HUDEP-2 (cell line): ENCODE measurements around the gene JPH3.

Experiments used
- DNase-seq, 76 experiments: peaks; one replicate each; lab custom pipeline; 2025; ENCODE audit not compliant: unreplicated experiment in 76 of 76; lab: John Stamatoyannopoulos, UW

JPH3 gene

DNA sequence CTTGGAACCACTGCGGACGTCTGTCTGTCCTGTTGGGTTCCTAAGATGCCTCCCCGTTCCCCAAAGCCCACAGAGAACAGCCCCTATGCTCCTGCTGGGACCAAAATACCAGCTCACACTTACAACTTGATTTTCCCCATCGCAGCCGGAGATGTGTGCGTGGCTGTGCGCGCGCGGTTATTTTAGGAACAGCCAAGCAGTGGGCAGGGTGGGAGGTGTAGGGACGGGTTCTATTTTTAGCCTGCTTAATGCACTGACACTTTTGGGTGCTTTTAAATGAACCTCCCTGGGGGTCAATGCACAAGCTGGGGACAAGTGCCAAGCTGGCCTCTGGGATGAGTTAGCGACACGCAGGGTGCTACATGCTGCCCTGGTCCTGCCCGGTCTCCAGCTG, 89.4 kb downstream of the JPH3 start:
- no peak for DNase-seq

DNA sequence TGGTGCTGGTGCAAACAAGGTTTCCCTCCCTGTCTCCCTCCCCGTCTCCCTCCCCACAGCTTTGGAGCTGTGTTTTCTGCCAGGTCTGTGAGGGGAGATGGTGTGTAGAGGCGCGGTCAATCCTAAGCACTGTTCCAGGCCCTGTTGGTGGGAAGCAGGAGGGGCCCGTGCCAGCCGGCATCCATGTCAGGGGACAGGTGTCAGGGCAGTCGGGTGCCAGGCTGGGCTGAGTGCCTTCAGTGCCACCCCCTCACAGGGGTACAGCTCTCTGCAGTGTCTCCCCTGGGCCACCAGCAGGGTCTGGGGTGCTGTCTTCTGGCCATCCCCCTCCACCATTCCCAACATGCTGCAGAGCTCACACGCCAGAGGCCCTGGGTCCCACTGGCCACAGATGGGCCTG, 89.9 kb downstream of the JPH3 start:
- DNase-seq: no peak

DNA sequence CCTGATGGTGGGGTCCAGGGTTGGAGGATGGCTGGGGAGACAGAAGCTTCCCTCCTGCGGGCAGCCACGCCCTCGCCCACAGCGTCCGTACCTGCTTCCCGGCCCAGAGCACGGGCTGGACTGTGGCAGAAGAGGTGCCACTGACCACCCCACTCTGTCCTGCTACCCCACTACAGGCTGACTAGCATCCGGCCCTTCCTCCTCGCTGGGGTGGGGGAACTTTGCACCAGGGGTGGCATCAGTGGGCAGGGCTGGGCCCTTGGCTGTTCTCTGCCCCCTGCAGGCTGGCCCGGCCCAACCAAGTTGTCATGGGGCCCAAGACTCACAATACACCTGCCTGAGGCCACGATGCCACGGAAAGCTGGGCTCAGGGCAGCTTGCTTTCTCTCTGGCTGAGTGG, 90.4 kb downstream of the JPH3 start:
- DNase-seq: no peak

DNA sequence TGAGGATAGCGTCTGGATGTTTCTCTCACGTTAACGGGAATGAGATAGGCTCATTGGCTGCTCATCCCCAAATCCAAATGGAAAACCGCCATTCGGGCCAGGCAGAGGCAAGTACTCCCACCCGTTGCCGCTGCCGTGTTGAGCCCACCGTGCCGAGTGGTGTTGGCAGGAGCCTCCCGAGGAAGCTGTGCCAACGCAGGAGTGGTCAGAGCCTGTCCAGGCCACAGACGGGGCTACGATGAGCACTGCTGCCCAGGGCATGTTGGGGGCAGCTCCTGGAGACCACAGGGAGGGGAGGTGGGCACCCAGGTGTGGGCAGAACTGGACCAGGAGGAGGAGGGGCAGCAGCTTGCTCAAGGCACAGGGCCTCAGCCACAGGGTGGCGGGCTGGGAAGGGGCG, 91.5 kb downstream of the JPH3 start:
- no peak for DNase-seq

DNA sequence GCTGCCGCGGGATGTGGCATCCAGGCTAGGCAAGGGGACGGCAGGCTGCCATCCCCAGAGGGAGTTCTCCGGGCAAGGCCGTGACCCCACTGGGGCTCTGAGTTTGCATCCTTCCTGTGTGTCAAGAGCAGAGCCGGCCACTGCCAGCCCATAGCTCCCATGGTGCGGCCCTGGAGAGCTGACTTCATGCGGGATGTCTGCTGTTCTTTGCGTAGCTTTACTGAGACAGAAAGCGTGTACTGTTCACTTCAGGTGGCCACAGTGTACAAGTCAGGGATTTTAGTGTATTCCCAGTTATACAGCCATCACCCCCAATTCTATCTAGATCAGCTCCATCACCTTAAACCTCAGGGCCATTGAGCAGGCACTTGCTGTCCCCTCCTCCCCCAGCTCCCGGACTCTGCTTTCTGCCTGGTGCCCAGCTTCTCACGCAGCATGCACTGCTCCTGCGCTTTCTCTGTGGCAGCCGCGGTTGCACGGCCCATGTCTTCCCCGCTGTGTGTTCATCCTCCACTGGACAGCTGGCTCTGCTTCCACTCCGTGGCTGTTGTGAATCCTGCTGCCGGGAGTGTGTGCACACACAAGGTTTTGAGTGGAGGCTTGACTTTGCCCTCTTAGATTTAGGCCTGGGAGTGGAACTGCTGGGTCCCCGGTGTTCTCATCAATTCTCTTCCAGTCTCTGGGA, 92.3 kb downstream of the JPH3 start:
- DNase-seq: no peak

DNA sequence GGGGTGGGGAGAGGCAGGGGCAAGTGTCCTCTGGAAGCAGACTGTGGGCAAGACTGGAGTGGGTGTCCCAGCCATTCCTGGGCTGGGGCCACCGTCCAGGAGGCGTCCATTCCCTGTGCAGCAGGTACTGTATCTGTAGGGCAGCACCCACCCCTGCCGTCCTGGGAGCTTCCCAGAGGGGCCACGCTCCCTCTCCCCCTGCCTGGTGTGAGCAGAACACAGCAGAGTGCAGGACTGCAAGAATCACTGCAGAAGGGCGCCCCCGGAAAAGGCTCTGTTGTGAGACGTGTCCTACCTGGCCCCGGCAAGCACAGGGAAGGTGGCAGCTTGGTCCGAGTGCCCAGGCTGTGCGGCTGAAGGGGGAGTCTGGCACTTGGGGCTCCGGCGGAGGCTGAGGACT, 93.2 kb downstream of the JPH3 start:
- DNase-seq: no peak

DNA sequence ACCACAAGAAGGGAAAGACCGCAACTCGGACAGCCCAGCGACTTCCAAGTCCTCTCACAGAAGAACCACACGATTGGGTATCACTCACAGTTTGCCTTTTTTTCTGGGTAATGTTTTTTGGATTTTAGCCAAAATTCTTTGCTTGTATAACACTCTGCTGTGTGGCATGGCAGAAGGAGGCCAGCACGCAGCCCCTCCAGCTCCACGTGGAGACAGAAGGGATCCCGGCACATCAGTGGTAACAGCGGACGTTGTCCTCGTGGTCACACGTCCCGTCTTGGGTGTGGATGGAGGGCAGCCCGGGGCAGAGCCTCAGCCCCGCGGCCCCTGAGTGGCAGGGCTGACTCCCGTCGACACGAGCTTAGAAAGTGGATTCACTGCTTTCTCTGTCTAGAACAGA, 94.4 kb downstream of the JPH3 start:
- DNase-seq: no peak

DNA sequence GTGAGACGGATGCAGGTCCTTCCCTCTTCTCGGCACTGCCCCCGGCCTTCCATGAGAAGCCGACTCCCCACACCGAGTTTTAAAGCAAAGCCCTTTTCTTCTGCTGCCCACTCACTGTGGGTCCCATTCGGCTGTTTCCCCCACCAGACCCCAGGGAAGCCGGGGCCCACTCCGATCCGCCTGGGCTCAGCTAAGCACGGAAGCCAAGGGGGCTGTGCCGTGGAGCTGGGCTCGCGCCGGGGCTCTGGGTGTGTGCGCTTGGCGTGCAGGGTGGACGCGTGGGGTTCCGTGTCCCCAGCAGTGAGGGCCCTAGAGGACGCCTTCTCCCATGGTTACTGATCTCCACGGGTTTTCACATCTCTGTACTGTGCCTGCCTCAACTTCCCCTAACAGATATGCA, 94.9 kb downstream of the JPH3 start:
- DNase-seq: no peak

DNA sequence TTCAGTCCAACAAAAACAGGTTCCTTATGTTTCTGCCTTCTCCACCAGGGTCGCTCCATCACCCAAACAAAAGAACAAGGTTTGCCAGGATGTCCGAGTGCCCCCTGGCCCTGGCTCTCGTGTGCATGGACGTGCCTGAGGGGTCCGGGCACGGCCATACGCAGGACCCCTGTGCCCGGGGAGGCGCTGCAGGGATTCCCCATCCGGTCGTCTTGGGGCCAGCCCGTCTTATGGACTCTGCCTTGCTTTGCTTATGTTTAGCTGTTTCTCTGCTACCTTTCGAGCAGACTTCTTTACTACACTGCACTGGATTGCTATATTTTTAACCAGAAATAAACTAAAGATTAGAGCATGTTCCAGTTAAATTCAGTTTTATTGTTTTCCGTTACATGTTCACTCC, 95.5 kb downstream of the JPH3 start:
- no peak for DNase-seq

DNA sequence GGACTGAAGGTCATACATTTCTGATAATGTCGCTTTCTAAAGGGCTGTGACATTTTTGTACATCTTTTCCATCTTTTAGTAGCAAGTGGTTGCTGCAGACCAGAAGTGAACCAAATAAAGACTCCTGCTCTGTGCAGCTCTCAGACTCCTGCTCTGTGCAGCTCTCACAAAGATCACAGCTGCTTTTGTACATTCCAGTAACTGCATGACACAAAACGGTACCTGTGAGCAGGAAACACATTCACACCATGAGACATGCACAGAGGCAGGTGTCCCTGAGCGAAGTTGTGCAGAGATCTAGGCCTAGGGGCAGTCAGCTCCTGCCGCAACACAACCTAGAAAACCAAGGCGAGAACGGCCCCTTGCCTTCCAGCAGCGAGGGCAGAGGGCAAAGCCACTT, 95.9 kb downstream of the JPH3 start:
- no peak for DNase-seq

DNA sequence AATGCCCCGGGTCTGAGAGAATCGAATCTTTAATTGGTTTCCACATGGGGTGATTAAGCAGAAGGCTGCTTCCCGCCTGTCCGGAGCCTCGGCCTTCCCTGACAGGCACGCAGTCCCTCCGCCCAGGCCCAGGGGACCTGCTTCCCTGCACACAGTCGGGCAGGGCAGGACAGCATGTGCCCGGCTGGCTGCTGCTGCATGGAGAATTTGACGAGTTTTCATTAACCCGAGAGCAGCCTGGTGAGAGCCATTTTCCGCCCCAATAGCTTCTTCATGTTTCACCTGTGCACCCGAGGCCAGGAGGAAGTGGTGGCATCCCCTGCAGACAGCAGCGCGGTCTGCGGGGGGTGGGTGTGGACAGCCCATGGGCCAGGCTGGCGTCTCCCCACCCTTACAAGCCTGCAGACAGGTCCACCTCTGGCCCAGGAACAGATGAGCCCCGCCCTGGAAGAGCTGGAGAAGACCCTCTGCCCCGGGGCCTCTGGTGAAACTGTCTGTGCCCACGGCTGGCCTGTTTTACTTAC, 96.4 kb downstream of the JPH3 start:
- no peak for DNase-seq

DNA sequence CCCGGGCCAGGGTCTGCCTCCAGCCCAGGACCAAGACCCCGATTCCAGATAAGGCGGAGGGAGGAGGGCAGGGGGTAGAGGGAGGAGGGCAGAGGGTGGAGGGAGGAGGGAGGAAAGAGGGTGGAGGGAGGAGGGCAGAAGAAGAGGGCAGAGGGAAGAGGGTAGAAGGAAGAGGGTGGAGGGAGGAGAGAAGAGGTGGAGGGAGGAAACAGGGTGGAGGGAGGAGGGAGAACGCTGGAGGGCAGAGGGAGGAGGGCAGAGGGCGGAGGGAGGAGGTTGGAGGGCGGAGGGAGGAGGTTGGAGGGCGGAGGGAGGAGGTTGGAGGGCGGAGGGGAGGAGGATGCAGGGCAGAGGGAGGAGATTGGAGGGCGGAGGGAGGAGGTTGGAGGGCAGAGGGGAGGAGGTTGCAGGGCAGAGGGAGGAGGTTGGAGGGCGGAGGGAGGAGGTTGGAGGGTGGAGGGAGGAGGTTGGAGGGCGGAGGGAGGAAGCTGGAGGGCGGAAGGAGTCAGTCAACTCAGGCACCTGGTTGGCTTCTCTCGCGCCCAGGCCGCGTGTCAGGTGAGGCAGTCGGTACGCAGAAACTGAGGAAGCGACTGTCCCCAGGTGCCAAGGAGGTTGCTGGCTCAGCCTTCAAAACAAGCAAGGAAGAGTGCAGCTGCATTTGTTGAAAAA, 98.2 kb downstream of the JPH3 start:
- DNase-seq: peak in 11 of 76 experiments; percentile 9 to 32 (median 20)

DNA sequence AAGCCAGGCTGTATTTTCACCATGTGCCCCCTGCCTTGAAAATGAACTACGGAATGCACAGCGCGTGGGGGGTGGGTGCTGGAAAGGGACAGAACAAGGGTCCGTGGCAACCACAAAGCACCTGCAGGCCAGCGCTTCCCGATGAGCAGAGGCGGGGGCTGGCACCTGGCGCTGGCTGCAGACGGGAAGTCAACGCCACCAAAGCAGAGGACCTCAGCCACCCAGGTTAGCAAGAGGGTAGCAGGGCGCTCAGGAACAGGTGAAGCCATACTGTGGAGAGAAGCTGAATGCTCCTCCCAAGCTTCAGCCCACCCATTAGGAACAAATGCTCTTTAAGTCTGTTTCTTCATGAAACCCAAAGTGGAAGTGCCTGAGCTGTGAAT, 98.8 kb downstream of the JPH3 start:
- DNase-seq: no peak

DNA sequence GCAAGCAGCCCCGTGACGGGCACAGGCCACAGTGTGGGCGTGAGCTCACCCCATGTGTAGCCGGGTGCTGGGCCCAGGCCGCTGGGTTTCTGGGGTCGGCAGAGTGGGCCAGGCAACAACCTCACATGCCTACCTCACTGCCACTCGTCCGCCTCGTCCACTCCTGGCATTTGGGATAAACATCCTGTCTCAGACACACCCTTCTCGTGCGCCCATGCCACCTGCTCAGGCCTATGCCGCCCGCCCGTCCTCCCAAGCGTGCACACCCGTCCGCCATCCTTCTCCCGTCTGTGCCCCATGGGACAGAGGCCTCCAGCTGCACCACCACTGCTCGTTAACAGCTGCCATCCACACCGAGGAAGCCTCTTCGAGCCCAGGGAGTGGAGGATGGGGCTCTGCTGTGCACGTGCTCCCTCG, 99.2 kb downstream of the JPH3 start:
- DNase-seq: no peak

DNA sequence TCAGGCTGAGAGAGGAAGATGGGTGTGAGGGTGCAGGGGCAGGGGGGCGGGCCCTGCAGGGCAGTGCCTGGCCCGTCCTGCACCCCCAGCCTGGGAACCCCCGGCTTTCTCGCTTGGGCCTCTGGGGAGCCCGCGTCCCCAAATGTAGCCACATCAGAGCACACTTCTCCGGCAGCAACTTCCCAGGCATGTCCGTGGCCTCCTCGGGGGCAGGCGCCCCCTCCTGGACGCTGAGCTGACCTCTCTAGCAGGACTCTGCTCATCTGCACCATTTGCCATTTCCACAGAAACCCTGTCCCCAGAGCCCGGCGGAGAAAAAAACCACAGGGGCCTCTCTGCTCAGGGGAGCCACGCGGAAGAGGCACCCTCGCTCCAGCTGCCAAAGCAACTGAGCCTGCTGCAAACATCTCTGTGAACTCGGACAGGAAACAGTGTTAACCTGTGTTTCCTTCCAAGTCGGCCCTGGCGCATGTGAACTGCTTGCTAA, 100.1 kb downstream of the JPH3 start:
- DNase-seq: no peak

DNA sequence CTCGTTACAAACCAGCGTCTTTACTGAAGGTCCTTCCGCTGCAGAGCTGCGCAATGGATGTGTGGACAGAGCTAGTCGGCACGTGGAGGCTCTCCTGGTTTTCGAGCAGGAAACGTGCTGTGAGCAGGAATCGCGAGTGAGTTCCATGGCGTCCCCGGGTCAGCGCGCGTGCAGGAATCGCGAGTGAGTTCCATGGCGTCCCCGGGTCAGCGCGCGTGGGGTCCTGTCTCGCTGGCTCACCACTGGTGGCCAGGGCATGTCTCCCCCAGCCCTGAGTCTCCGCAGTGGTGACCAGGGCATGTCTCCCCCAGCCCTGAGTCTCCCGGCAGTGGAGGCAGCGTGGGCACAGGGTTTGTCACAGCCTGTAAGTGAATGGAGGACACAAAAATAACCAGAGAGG, 100.8 kb downstream of the JPH3 start:
- DNase-seq: no peak

DNA sequence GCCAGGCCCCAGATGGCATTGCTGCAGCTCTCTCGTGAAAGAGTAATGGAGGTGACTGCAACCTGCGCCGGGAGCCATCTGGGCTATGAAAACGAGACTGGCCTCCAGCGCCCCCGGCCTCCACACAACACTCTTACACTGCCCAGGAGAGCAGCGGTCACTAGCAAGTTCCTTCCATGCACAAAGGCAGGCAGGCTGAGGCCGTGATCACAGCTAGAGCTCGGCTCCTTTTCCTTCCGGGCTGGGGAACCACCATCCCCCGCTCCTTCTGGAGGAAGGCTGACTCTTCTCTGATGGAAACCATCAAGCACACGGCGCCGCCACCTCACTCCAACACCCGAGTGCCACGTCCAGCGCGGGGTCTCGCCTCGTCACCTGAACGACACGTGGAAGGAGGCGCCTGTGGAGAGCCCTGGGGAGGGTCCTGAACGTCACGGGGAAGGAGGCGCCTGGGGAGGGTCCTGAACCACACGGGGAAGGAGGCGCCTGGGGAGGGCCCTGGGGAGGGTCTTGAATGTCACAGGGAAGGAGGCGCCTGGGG, 101.6 kb downstream of the JPH3 start:
- no peak for DNase-seq

DNA sequence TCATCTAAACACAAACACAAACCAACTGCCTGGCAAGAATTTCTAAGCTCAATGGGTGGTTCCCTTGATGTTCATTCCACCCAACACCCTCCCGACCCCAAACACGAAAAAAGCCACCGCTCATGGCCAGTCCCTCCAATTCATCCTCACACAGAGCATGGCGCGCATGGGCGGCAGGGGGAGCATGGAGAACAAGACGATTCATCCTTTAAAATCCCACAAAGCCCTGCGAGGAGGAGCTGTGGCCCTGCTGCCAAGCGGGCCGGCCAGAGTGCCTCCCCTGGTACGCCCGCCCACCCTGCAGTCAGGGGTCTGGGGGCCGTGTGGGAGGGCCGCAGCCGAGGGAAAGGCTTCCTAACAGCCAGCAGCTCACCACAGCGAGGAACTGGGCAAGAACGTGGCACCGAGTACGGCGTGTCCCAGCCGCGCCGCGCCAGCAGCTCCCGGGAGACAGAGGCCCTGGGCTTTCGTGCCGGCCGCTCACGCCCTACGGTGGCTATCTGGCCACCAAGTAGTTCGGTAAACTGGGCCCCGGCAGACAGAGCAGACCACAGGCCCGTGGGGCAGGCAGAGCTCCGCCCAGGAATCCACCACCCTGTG, 102.5 kb downstream of the JPH3 start:
- DNase-seq: no peak

DNA sequence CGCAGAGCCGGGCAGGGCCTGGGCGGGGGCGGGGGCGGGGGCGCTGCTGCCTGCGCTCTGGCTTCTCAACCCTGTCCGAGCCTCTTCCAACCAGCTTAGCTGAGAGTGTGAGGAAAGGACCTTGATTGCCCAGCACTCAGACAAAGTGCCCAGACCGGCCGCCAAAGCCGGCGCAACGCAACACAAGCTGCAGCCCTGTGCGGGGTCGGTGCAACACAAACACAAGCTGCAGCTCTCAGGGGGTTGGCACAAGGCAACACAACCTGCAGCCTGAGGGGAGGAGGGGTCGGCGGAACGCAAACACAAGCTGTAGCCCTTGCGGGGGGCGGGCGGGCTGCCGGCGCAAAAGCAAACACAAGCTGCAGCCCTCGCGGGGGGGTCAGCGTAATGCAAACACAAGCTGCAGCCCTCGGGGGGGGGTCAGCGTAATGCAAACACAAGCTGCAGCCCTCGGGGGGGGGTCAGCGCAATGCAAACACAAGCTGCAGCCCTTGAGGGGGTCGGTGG, 103.5 kb downstream of the JPH3 start:
- no peak for DNase-seq

DNA sequence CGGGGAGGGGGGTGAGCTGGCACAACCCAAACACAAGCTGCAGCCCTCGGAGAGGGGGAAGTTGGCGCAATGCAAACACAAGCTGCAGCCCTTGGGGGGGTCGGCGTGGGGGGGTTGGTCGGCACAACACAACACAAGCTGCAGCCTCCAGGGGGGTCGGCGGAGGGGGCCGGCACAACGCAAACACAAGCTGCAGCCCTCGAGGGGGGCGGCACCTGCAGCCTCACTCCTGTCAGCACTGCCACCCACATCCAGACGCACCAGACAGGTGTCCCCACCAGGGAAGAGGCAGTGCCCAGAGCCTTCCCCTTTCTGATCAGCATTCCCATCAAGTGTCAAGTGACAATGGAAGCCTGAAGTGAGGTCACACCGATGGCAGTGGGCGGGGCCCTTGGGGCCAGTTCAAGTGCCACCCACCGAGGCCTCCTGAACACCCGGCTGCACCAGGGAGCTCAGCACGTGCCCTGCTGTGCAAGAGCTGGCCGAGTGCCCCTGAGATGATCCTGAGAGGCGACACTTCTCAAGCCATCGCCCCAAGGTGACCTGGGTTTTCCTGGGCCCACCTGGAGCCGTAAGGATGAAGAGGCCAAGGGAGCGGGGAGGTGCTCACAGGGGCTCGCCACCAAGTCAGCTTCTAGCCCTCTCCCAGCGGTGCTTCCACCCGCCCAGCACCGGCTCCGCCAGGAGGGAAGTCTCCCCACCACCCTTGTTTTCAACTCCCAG, 104.1 kb downstream of the JPH3 start:
- DNase-seq: no peak

DNA sequence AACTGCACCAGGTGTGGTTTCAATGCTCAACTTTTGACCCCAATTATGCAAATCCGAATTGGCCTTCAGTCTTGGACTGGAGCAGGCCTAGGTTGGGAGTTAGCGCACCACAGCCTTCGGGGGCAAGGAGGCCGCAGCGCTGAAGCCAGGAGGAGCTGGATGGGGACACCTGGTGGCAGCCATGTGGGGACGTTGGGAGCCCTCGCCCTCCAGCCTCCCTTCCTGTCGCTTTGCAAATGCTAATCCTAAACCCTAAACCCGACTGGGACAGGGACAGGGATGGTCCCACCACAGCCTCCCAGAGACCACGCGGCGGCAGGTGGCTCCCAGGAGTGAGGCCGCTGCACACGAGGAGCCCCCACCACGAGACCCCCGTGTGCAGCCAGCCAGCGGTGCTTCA, 104.8 kb downstream of the JPH3 start:
- DNase-seq: no peak
